ENCODE data around the gene CPSF7. TPM values are rescaled to one million over a fixed set of nuclear protein-coding genes. Genes with fewer than 3 reads are reported as not detected.
"Not testable (repeated sequence)": the region's sequence is repeated elsewhere in the genome, so short reads cannot be mapped to it uniquely, and the experiment has no call there.

Gene CPSF7
- total RNA-seq, 1 experiment from 2014 or later, result 51.1 TPM

DNA sequence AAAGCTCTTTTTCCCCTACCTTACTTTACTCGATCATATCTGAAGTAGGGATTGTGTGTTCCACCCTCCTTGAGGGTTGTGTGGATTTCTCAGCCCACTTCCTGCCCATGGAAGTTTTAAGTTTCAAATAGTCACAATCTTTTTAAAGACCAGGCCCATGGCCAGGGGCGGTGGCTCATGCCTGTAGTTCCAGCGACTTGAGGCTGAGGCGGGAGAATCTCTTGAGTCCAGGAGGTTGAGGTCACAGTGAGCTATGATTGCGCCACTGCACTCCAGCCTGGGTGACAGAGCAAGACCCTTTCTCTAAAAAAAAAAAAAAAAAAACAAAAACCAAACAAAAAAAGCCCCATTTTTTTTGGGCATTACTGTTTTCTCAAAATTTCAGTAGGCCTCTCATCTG, 42.5 kb upstream of the CPSF7 start:
- Histone ChIP-seq H2AFZ (ENCODE audit: low read length) (no peak overlapping the region), H3K36me3 (ENCODE audit: low read depth, low read length) (no peaks in the 10 kb centered on the region), H3K9me2 (replicated peaks; ENCODE audit: low read length) (no peaks in the 10 kb centered on the region), H3K27me3 (ENCODE audit: low read length) (no peaks in the 10 kb centered on the region), H3F3A (ENCODE audit: low read length, unreplicated experiment) (no peaks in the 10 kb centered on the region), H3K4me1 (ENCODE audit: insufficient read depth, low read length) (peaks cover 4% of the 10 kb centered on the region; the same call in 1 of the 2 replicates), H3K4me2 (ENCODE audit: low read length) (no peak overlapping the region), H3K9ac (ENCODE audit: low read length) (no peak overlapping the region), H3K79me2 (ENCODE audit: low read length) (no peaks in the 10 kb centered on the region), H3K9me3 (ENCODE audit: low read length) (no peaks in the 10 kb centered on the region), H3K27ac (ENCODE audit: low read length) (no peak overlapping the region), H4K20me1 (ENCODE audit: low read length) (no peaks in the 10 kb centered on the region), H3K4me3 (ENCODE audit: low read length) (no peak overlapping the region)
- ChIA-PET POLR2A (ENCODE audit: unreplicated experiment) (no interaction called here), CTCF (interaction anchor here (0.6 to 0.7 kb wide), 2 partner anchors 24 to 47 kb away, joined by 3 to 12 read pairs; no protein-coding TSS in a partner anchor)
- no peak for DNase-seq
- no peak for ATAC-seq
- no TSS peak for BruUV-seq (replicated peaks)
- intact Hi-C loops (cut with micrococcal nuclease), result no loop called here
- TF ChIP-seq EZH2phosphoT487 (IDR thresholded peaks at IDR 0.05; ENCODE audit: borderline replicate concordance, low read length), result no peak
- TF ChIP-seq, protein P1, sequence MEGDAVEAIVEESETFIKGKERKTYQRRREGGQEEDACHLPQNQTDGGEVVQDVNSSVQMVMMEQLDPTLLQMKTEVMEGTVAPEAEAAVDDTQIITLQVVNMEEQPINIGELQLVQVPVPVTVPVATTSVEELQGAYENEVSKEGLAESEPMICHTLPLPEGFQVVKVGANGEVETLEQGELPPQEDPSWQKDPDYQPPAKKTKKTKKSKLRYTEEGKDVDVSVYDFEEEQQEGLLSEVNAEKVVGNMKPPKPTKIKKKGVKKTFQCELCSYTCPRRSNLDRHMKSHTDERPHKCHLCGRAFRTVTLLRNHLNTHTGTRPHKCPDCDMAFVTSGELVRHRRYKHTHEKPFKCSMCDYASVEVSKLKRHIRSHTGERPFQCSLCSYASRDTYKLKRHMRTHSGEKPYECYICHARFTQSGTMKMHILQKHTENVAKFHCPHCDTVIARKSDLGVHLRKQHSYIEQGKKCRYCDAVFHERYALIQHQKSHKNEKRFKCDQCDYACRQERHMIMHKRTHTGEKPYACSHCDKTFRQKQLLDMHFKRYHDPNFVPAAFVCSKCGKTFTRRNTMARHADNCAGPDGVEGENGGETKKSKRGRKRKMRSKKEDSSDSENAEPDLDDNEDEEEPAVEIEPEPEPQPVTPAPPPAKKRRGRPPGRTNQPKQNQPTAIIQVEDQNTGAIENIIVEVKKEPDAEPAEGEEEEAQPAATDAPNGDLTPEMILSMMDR (conservative IDR thresholded peaks at IDR 0.05; ENCODE audit: low read depth, low read length), result no peak
- no peak for TF ChIP-seq EZH2 (IDR thresholded peaks at IDR 0.05; ENCODE audit: low read length, unreplicated experiment)

GRCh38 chr11:61468002-61468401, 38.2 kb upstream of the CPSF7 start:
- Histone ChIP-seq H3K79me2 (ENCODE audit: low read length) (no peaks in the 10 kb centered on the region), H3K4me2 (ENCODE audit: low read length) (no peak overlapping the region), H2AFZ (ENCODE audit: low read length) (no peak overlapping the region), H3K9ac (ENCODE audit: low read length) (no peak overlapping the region), H3K36me3 (ENCODE audit: low read depth, low read length) (no peaks in the 10 kb centered on the region), H3K27me3 (ENCODE audit: low read length) (no peaks in the 10 kb centered on the region), H4K20me1 (ENCODE audit: low read length) (no peaks in the 10 kb centered on the region), H3F3A (ENCODE audit: low read length, unreplicated experiment) (no peaks in the 10 kb centered on the region), H3K27ac (ENCODE audit: low read length) (no peak overlapping the region), H3K9me3 (ENCODE audit: low read length) (no peaks in the 10 kb centered on the region), H3K4me3 (ENCODE audit: low read length) (no peak overlapping the region), H3K4me1 (ENCODE audit: insufficient read depth, low read length) (no peaks in the 10 kb centered on the region), H3K9me2 (replicated peaks; ENCODE audit: low read length) (no peaks in the 10 kb centered on the region)
- ChIA-PET POLR2A (ENCODE audit: unreplicated experiment) (no interaction called here), CTCF (no interaction called here)
- intact Hi-C loops (cut with micrococcal nuclease), result no loop called here
- BruUV-seq (replicated peaks), result no TSS peak
- ATAC-seq (no peak), DNase-seq (no peak)
- TF ChIP-seq EZH2phosphoT487 (IDR thresholded peaks at IDR 0.05; ENCODE audit: borderline replicate concordance, low read length) (no peak), EZH2 (IDR thresholded peaks at IDR 0.05; ENCODE audit: low read length, unreplicated experiment) (no peak)
- TF ChIP-seq, protein P1 (conservative IDR thresholded peaks at IDR 0.05; ENCODE audit: low read depth, low read length), result no peak

- H3K79me2 ChIP-seq (ENCODE audit: low read length); DNase-seq; intact Hi-C loops (cut with micrococcal nuclease); H3K9me3 ChIP-seq (ENCODE audit: low read length); ATAC-seq; BruUV-seq (replicated peaks); H3K9ac ChIP-seq (ENCODE audit: low read length); H2AFZ ChIP-seq (ENCODE audit: low read length); H3K36me3 ChIP-seq (ENCODE audit: low read depth, low read length); H4K20me1 ChIP-seq (ENCODE audit: low read length); H3K4me1 ChIP-seq (ENCODE audit: insufficient read depth, low read length); H3K4me3 ChIP-seq (ENCODE audit: low read length); POLR2A ChIA-PET (ENCODE audit: unreplicated experiment); H3K27ac ChIP-seq (ENCODE audit: low read length); H3K9me2 ChIP-seq (replicated peaks; ENCODE audit: low read length); H3F3A ChIP-seq (ENCODE audit: low read length, unreplicated experiment); H3K27me3 ChIP-seq (ENCODE audit: low read length); H3K4me2 ChIP-seq (ENCODE audit: low read length): not testable (repeated sequence)
- CTCF ChIA-PET, result interaction anchor here (0.6 kb wide), 1 partner anchor 15 kb away, joined by 3 read pairs; no protein-coding TSS in a partner anchor
Measured at GRCh38 chr11:61467602-61468001, 37.8 kb upstream of the CPSF7 start.
